Neuronal stem cell (in vitro differentiated cells): ENCODE results near the gene TCF7L2.

Source experiments
- DNase-seq: peaks from one replicate; pipeline ENCODE4 v3.0.0-alpha.2; 2013; ENCODE audit warnings: low spot score
- H2AFZ ChIP-seq: one replicate; pipeline ENCODE4 v1.6.1; 2013; ENCODE audit warnings: mild to moderate bottlenecking, low read length, inconsistent platforms
- H2AK5ac ChIP-seq: 2 replicates; pipeline ENCODE4 v1.6.1; 2013; ENCODE audit warnings: low read depth, mild to moderate bottlenecking, inconsistent platforms, low read length, moderate library complexity, mixed read lengths
- H2BK120ac ChIP-seq: 2 replicates; pipeline ENCODE4 v1.6.1; 2013; ENCODE audit warnings: low read depth, mild to moderate bottlenecking, inconsistent platforms, low read length, moderate library complexity, mixed read lengths
- H2BK12ac ChIP-seq: one replicate; pipeline ENCODE4 v1.6.1; 2013; ENCODE audit warnings: low read length, inconsistent platforms
- H2BK15ac ChIP-seq: 2 replicates; pipeline ENCODE4 v1.6.1; 2013; ENCODE audit warnings: mild to moderate bottlenecking, low read length, inconsistent platforms, mixed read lengths
- H2BK5ac ChIP-seq: one replicate; pipeline ENCODE4 v1.6.1; 2013; ENCODE audit warnings: inconsistent platforms, mild to moderate bottlenecking, low read length, moderate library complexity
- H3K14ac ChIP-seq: one replicate; pipeline ENCODE4 v1.6.1; 2013; ENCODE audit warnings: low read length, inconsistent platforms
- H3K18ac ChIP-seq: 2 replicates; pipeline ENCODE4 v1.6.1; 2013; ENCODE audit warnings: low read length, inconsistent platforms
- H3K23ac ChIP-seq: 2 replicates; pipeline ENCODE4 v1.6.1; 2013; ENCODE audit warnings: low read depth, mild to moderate bottlenecking, mixed read lengths, low read length, inconsistent platforms; ENCODE audit not compliant: poor library complexity
- H3K27ac ChIP-seq: replicated peaks from 3 replicates; pipeline ENCODE4 v1.5.1; 2013; ENCODE audit warnings: low read length, inconsistent platforms
- H3K27me3 ChIP-seq, 3 experiments: 2 replicates each; pipeline ENCODE4 v1.6.1; 2013; ENCODE audit warnings: low read length in 3 of 3, mild to moderate bottlenecking in 2 of 3, inconsistent platforms in 1 of 3, low read depth in 1 of 3, mixed read lengths in 1 of 3, moderate library complexity in 1 of 3; ENCODE audit not compliant: control insufficient read depth in 3 of 3, insufficient read depth in 3 of 3
- H3K36me3 ChIP-seq, 2 donors: replicated peaks in 1 of 2; 2 replicates each; pipeline ENCODE4 v1.6.1; 2013; ENCODE audit warnings: low read length in 2 of 2; ENCODE audit not compliant: control insufficient read depth in 2 of 2, insufficient read depth in 2 of 2
- H3K4ac ChIP-seq: 2 replicates; pipeline ENCODE4 v1.6.1; 2013; ENCODE audit warnings: inconsistent platforms, mild to moderate bottlenecking, low read length, moderate library complexity
- H3K4me1 ChIP-seq, 2 donors: 1 replicate in 1 of 2; 2 replicates in 1 of 2; pipeline ENCODE4 v1.6.1; 2013; ENCODE audit warnings: low read length in 2 of 2, low read depth in 1 of 2; ENCODE audit not compliant: control insufficient read depth in 2 of 2, insufficient read depth in 1 of 2
- H3K4me2 ChIP-seq: one replicate; pipeline ENCODE4 v1.6.1; 2013; ENCODE audit warnings: mild to moderate bottlenecking, low read length, inconsistent platforms; ENCODE audit not compliant: insufficient read depth, poor library complexity, severe bottlenecking
- H3K4me3 ChIP-seq, 2 donors: 2 replicates each; pipeline ENCODE4 v1.5.1; 2013; ENCODE audit warnings: low read length in 2 of 2, mild to moderate bottlenecking in 2 of 2, inconsistent platforms in 1 of 2, moderate library complexity in 1 of 2
- H3K79me1 ChIP-seq: one replicate; pipeline ENCODE4 v1.6.1; 2013; ENCODE audit warnings: low read depth, mild to moderate bottlenecking, inconsistent platforms, low read length, moderate library complexity
- H3K9ac ChIP-seq: one replicate; pipeline ENCODE4 v1.6.1; 2013; ENCODE audit warnings: mild to moderate bottlenecking, low read depth, low read length, inconsistent platforms; ENCODE audit not compliant: poor library complexity
- H3K9me3 ChIP-seq, 2 donors: replicated peaks in 1 of 2; 2 replicates each; pipeline versions ENCODE3 to v1.6.1; 2013; ENCODE audit warnings: low read length in 2 of 2, mild to moderate bottlenecking in 2 of 2, inconsistent platforms in 1 of 2, low read depth in 1 of 2, mixed read lengths in 1 of 2, moderate library complexity in 1 of 2; ENCODE audit not compliant: control insufficient read depth in 2 of 2, insufficient read depth in 1 of 2
- H4K8ac ChIP-seq: one replicate; pipeline ENCODE4 v1.6.1; 2013; ENCODE audit warnings: low read depth, mild to moderate bottlenecking, inconsistent platforms, low read length, moderate library complexity
- H4K91ac ChIP-seq: one replicate; pipeline ENCODE4 v1.6.1; 2013; ENCODE audit warnings: low read length, low read depth, mild to moderate bottlenecking, inconsistent platforms; ENCODE audit not compliant: poor library complexity
- WGBS, 2 donors: extraction: QIAGEN DNeasy Blood & Tissue Kit; methylation state at CpG; one replicate each; pipeline ENCODE4 v1.1.7; 2013; ENCODE audit warnings: missing lambda C conversion rate in 2 of 2, mixed read lengths in 1 of 2; ENCODE audit not compliant: insufficient read length in 2 of 2, insufficient replicate concordance in 1 of 2; ENCODE audit errors: extremely low coverage in 2 of 2; 5-methylcytosine and 5-hydroxymethylcytosine counted together

Gene TCF7L2

DNA sequence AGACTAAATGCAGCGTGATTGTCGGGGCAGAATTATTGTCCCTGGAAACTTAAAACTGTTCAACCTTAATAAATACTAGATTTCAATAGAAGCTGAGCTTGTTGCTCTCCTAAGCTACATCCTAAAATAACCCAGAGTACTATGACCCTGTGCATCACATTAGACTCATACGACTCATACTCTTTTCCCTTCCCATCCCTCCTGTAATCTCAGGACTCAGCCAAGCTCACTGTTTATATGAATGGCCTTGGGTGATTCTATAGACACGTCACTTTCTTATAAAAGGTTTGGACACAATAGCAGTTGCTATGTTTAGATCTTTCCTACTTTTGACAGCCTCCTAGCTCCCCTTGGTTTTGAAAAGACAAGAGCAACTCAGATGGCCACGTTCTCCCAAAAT is 17.2 kb downstream of the TCF7L2 start:
- WGBS, 2 donors = no CpG with 5 or more reads among the region's 5 CpGs
- H3K14ac ChIP-seq = no peak overlapping the region
- no peak overlapping the region for H4K91ac ChIP-seq
- H3K18ac ChIP-seq = no peak overlapping the region
- H3K4me1 ChIP-seq = peaks cover 8 to 17% of the 10 kb centered on the region in 2 donors
- no peak overlapping the region for H3K27ac ChIP-seq
- no peak overlapping the region for H3K4me3 ChIP-seq
- no peak overlapping the region for H3K23ac ChIP-seq
- peaks cover 0 to 3% of the 10 kb centered on the region in 2 donors for H3K9me3 ChIP-seq
- peaks cover 12% of the 10 kb centered on the region for H3K79me1 ChIP-seq
- H2BK120ac ChIP-seq = no peak overlapping the region
- no peak overlapping the region for H2BK15ac ChIP-seq
- H2BK12ac ChIP-seq = no peak overlapping the region
- H4K8ac ChIP-seq = no peak overlapping the region
- H3K4ac ChIP-seq = no peak overlapping the region
- no peak overlapping the region for H3K4me2 ChIP-seq
- no peaks in the 10 kb centered on the region for H3K27me3 ChIP-seq
- no peak overlapping the region for H3K9ac ChIP-seq
- H2AK5ac ChIP-seq = no peak overlapping the region
- H2AFZ ChIP-seq = no peak overlapping the region
- H2BK5ac ChIP-seq = no peak overlapping the region
- no peak for DNase-seq
- H3K36me3 ChIP-seq = peaks cover 2 to 86% of the 10 kb centered on the region in 2 donors

DNA sequence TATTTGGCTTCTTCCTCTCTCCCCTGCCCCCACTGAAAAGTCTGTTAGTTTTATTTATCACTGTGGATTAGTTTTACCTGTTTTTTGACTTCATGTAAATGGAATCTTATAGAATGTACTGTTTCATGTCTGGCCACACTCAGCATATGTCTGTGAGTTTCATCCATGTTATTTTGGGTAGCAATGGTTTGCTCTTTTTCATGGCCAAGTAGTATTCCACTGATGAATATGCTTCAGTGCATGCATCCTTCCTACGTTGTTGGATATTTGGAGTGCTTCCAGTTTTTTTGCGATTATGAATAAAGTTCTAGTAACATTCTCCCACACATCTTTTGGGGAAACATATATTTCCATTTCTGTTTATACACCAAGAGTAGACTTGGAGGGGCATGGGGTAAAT is 19.1 kb downstream of the TCF7L2 start:
- H2AFZ ChIP-seq = no peak overlapping the region

DNA sequence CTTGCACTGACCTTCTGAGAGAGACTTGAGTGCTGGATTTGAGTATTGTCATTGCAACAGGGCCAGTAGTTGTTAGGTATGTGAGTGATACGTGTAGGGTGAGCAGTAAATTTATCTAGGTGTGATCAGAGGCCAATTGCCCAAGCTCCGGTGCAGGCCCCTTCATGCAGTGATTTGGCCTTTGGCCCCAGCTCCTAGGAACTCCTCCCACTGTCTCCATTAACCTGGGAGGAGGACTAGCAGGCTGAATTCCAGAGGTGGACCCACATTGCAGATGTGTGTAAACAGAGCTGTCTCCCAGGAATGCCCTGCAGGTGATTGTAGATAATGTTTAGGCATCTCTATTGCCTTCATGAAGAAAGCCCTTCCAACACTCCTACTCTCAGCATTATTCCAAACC is 19.5 kb downstream of the TCF7L2 start:
- no peak overlapping the region for H2BK5ac ChIP-seq
- H4K91ac ChIP-seq = no peak overlapping the region
- no peak overlapping the region for H3K14ac ChIP-seq
- DNase-seq = no peak
- H2AK5ac ChIP-seq = no peak overlapping the region
- no peak overlapping the region for H4K8ac ChIP-seq
- no CpG with 5 or more reads among the region's 2 CpGs for WGBS, 2 donors
- H2AFZ ChIP-seq = no peak overlapping the region
- no peak overlapping the region for H3K4me2 ChIP-seq
- no peak overlapping the region for H2BK120ac ChIP-seq
- no peaks in the 10 kb centered on the region for H3K27me3 ChIP-seq
- no peak overlapping the region for H3K4me3 ChIP-seq
- peaks cover 2 to 90% of the 10 kb centered on the region in 2 donors for H3K36me3 ChIP-seq
- no peak overlapping the region for H2BK15ac ChIP-seq
- H3K9me3 ChIP-seq = peaks cover 0 to 3% of the 10 kb centered on the region in 2 donors
- H3K4ac ChIP-seq = no peak overlapping the region
- H3K27ac ChIP-seq = no peak overlapping the region
- no peak overlapping the region for H2BK12ac ChIP-seq
- peaks cover 14% of the 10 kb centered on the region for H3K79me1 ChIP-seq
- H3K4me1 ChIP-seq = peaks cover 2 to 9% of the 10 kb centered on the region in 2 donors
- no peak overlapping the region for H3K23ac ChIP-seq
- H3K9ac ChIP-seq = no peak overlapping the region
- H3K18ac ChIP-seq = no peak overlapping the region

More for the DNA sequence above, 19.1 kb downstream of the TCF7L2 start:
- Histone ChIP-seq H2BK120ac (no peak overlapping the region), H3K4me1 (peaks cover 2 to 9% of the 10 kb centered on the region in 2 donors), H2BK15ac (no peak overlapping the region), H3K9me3 (peaks cover 0 to 3% of the 10 kb centered on the region in 2 donors), H3K4ac (no peak overlapping the region), H3K4me2 (no peak overlapping the region), H3K9ac (no peak overlapping the region), H3K27ac (no peak overlapping the region), H4K91ac (no peak overlapping the region), H3K18ac (no peak overlapping the region), H3K79me1 (peaks cover 14% of the 10 kb centered on the region), H3K4me3 (no peak overlapping the region), H3K14ac (no peak overlapping the region), H2BK12ac (no peak overlapping the region), H3K27me3 (no peaks in the 10 kb centered on the region), H4K8ac (no peak overlapping the region), H3K36me3 (peaks cover 2 to 91% of the 10 kb centered on the region in 2 donors), H3K23ac (no peak overlapping the region), H2BK5ac (no peak overlapping the region), H2AK5ac (no peak overlapping the region)
- WGBS, 2 donors = no CpG with 5 or more reads among the region's 2 CpGs
- DNase-seq = no peak

DNA sequence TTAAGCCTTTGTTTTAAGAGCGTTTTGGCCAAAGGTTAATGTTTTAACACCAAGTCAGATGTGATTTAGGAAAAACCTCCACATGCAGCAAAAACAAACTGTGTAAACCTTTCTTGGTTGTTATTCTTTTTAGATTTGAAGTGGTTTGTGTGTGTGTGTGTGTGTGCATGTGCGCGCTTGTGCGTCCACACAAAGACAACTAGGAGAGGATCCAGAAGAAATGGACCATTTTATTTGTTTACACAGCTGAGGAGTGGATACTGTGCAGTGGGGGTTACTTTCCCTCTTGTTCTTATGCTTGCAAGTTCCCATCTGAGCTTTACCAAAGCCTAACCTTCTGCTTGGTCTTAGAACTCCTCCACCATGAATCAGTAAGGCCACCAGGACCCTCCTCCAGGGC is 20.0 kb downstream of the TCF7L2 start:
- no peak overlapping the region for H2BK15ac ChIP-seq
- no CpG with 5 or more reads among the region's 4 CpGs for WGBS, 2 donors
- H3K14ac ChIP-seq = peak overlapping the region; percentile 21
- H3K9me3 ChIP-seq = peaks cover 0 to 3% of the 10 kb centered on the region in 2 donors
- peaks cover 2 to 91% of the 10 kb centered on the region in 2 donors for H3K36me3 ChIP-seq
- H2AFZ ChIP-seq = no peak overlapping the region
- H3K79me1 ChIP-seq = peaks cover 14% of the 10 kb centered on the region
- no peaks in the 10 kb centered on the region for H3K27me3 ChIP-seq
- no peak overlapping the region for H4K8ac ChIP-seq
- no peak overlapping the region for H3K18ac ChIP-seq
- H2BK120ac ChIP-seq = no peak overlapping the region
- H3K27ac ChIP-seq = no peak overlapping the region
- no peak overlapping the region for H3K4me3 ChIP-seq
- no peak overlapping the region for H3K23ac ChIP-seq
- H3K4ac ChIP-seq = no peak overlapping the region
- H2BK5ac ChIP-seq = no peak overlapping the region
- H2AK5ac ChIP-seq = no peak overlapping the region
- H2BK12ac ChIP-seq = no peak overlapping the region
- no peak overlapping the region for H3K4me2 ChIP-seq
- DNase-seq = no peak
- no peak overlapping the region for H4K91ac ChIP-seq
- H3K9ac ChIP-seq = no peak overlapping the region
- H3K4me1 ChIP-seq = peaks cover 2 to 9% of the 10 kb centered on the region in 2 donors
